Ovary (tissue), 3 donors: ENCODE data around the gene SDC3.

ENCODE experiments used
- EP300 ChIP-seq: sonication (generic); formaldehyde crosslinking; IDR thresholded peaks from one replicate; pipeline ENCODE4 v1.6.1; 2017; ENCODE audit warnings: antibody characterized with exemption
- POLR2A ChIP-seq: fragments of 450-650 bp; IDR thresholded peaks from one replicate; pipeline ENCODE4 v1.6.1; 2017; ENCODE audit warnings: antibody characterized with exemption, mild to moderate bottlenecking, moderate library complexity
- TF ChIP-seq, protein P1 (sequence below), 3 donors: fragments of 450-650 bp in 2 of 3; fragments of 200-600 bp in 1 of 3; IDR thresholded peaks; one replicate each; pipeline versions ENCODE4 v1.5.1 to v1.8.0; 2016 to 2022; ENCODE audit warnings: antibody characterized with exemption in 3 of 3, mild to moderate bottlenecking in 1 of 3
- donor health status: DM: no; HTN: no; CAD: no.

DNA sequence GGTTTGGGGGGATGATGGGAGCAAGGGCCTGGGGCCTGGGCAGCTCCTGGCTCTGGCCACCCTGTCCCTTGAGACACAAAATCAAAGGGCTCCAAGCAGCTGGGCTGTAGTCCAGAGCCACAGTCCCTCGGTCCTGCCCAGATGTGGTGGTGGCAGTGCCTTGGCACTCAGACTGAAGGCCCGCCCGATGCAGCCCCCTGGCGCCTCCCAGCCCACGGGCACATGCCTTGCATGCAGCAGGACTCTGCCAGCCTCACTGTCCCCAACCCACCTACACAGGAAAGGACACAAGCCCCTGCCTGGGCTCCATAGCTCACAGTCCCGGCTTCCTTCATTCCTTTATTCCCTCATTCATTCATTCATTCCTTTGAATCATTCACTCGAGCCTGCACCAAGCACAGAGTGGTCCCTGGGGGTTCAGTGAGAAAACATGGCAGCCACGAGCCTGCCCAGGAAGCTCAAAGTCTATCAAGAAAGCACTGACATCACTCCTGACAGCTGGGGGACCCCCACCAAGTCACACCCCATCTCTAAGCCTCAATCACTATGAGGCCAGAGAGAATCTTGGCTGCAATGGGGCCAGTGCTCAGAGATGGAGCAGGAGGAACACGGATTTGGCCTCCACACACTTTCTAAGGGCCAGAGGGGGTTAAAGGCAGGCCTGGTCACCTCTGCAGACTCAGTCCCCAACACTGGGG lies 5.8 kb downstream of the SDC3 start:
- TF ChIP-seq, protein P1, sequence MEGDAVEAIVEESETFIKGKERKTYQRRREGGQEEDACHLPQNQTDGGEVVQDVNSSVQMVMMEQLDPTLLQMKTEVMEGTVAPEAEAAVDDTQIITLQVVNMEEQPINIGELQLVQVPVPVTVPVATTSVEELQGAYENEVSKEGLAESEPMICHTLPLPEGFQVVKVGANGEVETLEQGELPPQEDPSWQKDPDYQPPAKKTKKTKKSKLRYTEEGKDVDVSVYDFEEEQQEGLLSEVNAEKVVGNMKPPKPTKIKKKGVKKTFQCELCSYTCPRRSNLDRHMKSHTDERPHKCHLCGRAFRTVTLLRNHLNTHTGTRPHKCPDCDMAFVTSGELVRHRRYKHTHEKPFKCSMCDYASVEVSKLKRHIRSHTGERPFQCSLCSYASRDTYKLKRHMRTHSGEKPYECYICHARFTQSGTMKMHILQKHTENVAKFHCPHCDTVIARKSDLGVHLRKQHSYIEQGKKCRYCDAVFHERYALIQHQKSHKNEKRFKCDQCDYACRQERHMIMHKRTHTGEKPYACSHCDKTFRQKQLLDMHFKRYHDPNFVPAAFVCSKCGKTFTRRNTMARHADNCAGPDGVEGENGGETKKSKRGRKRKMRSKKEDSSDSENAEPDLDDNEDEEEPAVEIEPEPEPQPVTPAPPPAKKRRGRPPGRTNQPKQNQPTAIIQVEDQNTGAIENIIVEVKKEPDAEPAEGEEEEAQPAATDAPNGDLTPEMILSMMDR (IDR thresholded peaks at IDR 0.05), result no peak
- TF ChIP-seq EP300 (no peak), POLR2A (no peak)
